ENCODE measurements around the gene ARHGAP6. TPM values are rescaled to one million over a fixed set of nuclear protein-coding genes. Genes with fewer than 3 reads are reported as not detected.
"Not testable (repeated sequence)": the region's sequence is repeated elsewhere in the genome, so short reads cannot be mapped to it uniquely, and the experiment has no call there.

The ARHGAP6 gene
- polyA plus RNA-seq, 5 donors: 17.4 to 25.1 (median 21.4) TPM

DNA sequence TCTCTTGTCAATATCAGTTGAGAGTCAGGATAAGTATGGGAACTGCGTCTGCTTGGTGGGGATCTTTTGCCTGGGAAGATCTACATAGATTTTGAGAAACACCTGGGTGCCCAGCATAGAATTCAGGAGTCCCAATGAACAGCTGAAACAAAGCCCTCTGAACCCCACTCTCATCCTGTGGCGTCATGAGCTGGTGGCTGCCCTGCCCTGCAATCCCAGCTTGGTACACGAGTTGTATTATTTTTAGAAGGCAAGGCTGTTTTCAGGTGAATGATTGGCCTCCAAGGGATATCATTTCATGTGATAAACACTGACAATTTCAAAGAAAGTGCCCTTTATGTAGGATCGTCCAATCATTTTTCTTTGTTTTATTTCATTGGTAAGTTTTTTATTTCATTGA, 493.8 kb downstream of the ARHGAP6 start:
- no peak for DNase-seq

DNA sequence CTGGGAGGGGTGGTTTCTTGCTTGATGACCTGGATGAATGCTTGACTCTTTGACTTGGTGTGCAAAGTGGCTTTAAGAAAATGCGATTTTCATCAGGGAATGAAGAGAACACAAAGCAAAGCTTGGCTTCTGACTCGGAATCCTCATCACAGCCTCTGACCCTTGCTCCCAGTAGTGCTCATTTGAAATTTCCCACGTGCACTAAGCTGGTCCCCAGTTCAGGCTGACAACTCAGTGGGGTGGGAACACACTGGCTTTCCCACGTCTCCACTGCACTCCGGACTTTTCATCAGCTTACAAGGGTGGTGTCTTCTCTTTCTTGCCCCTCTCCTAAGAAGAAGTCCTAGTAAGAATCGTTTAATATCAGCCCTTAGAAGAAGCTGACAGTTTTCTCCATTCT, 501.3 kb downstream of the ARHGAP6 start:
- no peak for DNase-seq

DNA sequence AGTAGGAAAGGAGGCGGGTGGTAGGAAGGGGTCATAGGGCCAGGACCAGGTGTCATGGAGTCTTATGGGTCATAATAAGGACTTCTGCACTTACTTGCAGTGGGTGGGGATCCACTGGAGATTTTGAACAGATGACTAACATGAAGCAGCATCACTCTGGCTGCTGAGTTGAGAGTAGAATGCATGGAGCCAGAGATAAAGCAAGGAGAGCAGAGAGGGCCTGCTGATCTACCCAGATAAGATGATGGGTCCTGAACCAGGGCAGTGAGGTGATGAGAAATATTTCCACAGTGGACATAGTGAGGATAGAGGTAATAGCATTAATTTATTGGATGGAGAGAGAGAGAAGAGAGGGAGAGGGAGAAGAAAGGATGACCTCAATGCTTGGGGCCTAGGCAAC, 506.6 kb downstream of the ARHGAP6 start:
- DNase-seq: no peak

DNA sequence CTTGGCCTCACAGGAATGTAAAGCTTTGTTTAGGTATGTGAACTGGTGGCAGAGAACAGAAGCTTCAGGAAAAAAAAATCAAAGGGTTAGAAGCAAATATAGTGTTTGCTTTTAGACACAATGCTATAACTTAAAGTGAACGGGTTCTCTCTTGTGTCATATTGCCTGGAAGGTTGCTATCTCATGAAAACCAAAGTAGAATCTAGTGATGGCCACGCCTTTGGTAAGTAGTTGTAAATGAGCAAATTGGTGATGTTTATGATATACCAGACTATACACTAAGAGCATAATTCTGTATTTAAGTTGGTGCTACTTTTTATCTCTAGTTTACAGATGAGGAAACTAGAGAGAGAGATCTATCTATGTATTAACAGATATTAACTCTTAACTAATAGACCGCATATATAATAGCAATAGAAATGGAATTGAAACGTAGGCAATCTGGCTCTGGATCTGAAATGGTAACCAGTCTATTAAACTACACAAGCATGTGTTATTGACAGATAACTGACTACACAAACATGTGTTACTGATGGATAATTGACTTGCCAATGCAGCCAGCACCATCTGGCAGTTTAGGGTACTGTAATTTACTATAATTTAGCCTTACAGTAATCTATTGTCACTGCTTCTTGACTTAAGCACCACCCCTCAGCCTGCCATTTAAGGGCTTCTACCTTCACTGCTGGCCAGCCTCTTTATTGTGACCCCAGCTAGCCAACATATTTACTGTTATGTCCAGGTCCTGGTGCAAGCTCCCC, 513.7 kb downstream of the ARHGAP6 start:
- DNase-seq: no peak

DNA sequence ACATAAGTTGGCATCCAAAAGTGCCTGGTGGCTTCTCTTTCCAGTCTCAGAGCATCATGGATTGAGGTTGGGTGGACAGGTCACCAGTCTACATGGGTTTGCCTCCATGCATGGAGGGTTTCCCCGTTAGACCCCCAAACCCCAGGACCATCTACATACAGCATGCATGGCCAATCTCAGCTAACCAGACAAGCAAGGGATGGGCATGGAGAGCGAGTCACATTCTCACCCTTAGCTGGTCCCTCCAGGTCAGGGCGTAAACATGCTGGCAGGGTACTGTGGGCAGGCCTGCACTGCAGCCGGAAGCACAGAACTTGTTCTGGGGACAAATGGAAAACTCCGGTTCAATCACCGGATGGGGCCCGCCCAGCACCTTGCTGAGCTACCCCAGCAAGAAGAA, 517.3 kb downstream of the ARHGAP6 start:
- DNase-seq: no peak

DNA sequence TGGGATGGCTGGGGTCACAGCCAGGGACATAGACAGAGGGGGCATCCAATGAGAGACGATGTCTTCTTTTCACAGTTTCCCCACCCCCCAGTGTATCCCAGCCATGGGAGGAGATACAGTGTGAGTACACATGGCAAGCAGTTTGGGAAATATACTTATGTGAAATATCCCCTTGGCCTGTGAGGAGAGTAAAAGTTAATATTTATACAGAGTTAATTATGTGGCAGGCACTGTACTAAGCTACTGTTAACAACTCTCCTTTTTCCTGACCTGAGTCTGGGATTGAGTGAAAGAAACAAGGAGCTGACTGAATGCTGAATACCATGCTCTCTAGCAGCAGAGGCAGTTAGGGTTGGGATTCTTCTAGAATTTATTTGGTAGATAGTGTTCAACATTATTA, 519.3 kb downstream of the ARHGAP6 start:
- no peak for DNase-seq

DNA sequence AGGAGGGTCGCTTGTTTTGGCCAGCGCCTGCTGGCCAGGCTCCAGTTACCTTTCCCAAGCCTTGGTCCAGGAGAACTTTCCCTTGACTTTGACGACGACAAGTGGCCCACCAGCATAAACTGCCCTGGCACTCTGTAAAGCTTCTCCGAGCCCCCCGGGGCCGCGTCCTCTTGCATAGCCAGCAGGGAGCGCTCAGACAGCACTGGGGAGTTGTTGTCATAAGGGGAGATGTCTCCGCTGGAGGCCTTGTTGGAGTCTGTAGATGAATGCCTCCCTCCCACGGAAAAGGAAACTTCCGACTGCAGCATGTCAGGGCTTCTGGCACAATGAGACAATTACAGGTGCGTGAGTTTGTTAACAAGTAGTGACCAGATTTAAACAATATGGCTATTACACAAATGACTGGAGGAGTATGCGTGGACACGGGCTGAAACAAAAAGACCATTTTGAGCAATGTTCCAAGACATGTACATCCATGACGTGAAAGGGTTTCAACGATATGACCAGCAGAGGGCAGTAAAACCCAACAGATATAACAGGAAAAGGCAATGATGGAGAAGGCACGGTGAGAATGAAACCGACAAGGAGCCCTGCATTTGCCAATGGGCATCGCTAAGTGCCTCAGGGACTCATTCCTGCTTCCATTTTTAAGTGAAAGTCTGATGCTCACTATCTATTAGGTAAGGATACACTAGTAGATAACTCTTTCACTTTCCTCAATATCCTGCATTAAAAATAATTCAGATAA, 521.6 kb downstream of the ARHGAP6 start:
- peak; percentile 58 to 76 for DNase-seq

DNA sequence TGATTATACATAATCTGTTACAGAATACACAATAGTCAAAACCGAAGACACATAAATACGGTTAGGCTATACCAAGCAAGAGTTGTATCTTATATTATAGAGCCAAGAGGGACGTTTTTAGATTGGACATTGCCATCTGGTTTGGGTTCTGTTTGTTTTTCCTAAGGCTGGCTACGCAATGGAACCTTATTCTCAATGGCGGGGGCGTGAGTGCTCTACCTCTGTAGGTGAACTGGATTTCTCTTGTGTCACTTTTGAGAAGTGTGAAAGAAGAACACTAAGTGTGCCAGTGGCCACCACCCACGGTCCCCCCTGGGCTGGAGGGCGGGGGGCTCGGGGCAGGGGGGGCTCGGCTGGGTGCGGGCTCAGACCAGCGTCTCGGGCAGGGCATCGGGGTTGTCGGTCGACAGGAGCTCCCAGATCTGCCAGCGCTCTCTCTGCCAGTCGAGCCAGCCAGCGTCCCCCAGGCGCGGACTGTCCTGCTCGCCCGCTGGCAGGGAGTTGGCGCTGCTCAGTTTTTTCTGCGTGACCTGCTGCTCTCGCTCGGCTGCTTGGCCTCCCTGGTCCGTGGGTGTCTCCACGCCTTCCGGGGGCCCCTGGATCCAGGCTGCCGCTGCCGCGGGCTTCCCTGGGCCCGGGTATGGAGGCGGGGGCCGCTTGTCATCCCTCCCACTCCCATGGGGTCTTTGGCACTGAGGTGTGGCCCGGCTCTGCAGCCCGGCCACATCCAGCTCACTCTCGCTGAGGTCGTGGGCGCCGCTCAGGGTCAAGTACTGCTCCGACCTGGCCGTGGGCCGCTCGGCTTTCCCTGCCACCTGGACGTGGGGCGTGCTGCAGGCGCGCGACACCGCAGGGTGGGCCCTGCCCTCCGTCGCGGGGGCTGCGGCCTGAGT, 527.0 kb downstream of the ARHGAP6 start:
- no peak for DNase-seq

DNA sequence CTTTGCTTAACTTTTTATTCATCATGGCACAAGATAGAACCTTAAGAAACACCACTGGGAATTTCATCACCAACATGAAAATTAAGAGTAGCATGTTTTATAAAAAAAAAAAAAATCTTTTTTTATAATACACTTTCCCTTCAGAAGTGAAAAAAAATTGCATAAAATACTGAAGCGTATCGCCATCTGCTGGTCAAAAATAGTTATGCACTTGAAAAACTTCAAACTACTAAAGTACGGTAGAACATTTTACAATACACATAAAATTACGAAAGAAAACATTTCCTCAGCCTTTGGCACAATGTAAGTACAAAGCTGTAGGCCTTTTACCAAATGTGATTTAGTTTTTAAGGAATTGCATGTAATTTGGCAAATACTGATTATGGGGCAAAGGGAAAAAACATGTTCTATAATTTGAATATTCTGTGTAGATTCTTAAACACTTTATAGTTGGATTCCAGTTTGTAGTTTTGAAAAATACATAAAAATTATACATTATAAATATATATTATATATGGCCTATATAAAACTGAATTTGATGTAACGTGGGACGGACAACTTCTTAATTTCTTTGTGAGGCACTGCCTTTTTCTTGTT, 528.1 kb downstream of the ARHGAP6 start:
- DNase-seq: peak; percentile 47 to 52

DNA sequence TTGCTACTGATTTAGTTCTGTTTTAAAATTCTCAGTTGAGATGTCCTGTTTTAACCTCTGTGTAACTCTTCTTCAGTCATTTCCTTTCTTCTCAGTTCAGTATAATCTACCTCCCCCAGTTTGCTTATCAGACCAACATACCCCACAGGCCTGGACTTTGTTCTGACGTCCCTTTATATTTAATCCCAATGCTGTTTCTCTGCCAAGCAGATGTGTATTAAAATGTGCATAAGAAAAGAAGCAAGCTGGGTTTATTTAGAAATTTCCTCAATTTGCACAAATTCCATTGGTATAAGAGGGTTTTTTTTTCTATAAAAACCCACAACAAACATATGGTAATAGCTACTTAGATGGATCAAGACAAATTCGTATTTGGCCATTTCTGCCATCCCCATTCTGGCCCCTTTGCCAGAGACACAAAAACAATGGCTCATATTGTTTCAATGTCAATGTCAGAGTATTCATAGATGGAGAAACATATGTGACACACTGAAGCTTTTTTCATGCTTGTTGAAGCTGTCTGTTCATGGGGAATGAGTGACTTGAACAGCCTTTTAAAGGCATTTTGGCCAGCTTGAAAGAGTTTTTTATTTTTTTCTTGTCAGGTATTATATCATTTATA, 530.0 kb downstream of the ARHGAP6 start:
- DNase-seq: no peak

DNA sequence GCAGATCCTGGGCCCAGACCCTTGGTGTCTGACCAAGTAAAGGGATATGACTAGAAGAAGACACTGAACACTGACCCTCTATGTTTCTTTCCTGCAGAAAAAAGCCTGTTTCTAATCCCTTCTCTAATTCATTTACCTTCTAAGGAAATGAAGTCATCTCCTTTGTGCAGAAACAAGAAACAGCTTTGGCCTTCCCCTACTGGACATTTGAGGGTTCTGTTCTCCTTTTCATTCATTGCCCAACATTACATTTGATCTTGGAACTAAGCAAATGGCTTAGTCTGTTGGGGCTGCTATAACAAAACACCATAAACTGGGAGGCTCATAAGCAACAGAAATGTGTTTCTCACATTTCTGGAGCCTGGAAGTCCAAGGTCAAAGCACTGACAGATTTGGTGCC, 534.6 kb downstream of the ARHGAP6 start:
- DNase-seq: no peak

DNA sequence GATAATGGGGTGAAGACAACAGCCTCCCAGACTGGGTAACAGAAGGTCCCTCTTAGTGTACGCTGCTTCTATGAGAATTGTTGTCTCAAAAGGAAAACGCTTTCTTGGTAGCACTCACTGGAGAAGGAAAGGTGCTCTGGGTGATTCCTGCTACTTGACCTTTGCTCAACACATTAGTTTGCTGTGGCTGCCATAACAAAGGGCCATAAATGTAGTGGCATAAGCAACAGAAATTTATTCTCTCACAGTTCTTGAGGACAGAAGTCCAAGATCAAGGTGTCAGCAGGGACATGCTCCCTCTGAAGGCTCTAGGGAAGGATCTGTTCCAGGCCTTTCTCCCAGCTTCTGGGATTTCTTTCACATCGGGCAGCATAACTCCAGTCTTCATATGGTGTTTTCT, 535.6 kb downstream of the ARHGAP6 start:
- no peak for DNase-seq

DNA sequence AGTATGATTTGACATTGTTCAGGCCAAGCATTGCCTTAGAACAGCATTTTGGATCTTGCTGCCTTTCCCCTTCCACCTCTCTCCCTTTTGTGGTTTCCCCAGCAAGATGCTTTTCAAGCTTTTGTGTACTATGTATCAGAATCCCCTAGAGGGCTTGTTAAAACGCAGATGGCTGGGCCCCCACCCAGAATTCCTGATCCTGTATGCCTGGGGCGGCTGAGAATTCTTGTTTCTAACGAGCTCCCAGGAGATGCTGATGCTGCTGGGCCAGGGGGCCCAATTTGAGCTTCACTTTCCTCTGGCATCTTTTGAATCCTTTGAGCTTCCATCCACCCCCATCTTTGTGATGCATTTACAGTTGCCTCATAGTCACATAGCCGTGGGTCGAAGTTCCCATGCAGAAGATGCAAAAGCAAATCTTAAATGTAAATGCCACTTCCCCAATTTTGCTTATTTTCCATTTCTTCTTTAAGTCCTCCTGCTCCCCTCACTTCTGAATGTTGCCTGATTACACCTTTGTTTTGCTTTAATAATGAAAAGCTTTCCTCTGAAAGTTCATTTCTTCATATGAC, 536.1 kb downstream of the ARHGAP6 start:
- no peak for DNase-seq

DNA sequence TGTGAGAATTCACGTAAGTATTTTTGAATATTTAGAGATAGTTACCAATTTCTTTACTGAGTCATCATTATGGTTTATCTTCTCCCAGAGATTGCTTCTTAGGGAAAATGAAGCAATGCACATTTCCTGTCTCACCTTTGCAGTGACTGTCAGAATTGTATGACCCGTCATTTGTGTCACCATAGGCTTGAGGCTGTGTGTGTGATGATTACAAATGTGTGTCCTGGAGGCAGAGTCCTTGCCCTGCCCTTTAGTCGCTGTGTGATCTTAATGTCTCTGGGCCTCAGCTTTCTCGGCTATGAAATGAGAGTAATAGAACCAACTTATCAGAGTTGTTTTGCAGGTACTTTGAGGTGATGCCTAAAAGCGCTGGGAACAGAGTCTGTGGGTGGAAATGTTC, 540.7 kb downstream of the ARHGAP6 start:
- no peak for DNase-seq

DNA sequence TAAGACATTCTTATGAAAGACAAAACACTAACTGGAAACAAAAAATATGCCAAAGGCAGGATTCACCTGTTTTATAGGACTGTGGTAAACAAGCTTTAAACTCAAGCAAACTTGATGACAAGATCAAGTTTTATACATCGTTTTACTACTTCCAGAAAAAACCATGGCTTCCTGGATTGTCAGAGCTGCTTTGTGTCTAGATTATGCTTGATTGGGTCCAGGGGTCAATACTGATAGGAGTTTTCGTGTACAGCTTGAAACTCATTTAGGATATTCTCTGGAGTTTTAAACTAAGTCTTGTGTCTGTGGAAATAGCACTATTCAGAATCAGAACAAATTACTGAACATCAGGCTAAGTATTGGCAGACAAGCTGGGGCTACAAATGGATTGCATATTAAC, 541.6 kb downstream of the ARHGAP6 start:
- no peak for DNase-seq

DNA sequence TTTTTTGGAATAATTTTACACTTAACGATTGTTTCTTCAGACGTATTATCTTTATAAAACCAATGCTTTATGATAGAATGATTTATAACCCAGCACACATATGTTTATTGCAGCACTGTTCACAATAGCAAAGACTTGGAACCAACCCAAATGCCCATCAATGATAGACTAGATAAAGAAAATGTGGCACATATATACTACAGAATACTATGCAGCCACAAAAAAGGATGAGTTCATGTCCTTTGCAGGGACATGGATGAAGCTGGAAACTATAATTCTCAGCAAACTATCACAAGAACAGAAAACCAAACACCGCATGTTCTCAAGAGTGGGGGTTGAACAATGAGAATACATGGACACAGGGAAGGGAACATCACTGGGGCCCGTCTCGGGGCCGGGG, 542.6 kb downstream of the ARHGAP6 start:
- DNase-seq: not testable (repeated sequence)

DNA sequence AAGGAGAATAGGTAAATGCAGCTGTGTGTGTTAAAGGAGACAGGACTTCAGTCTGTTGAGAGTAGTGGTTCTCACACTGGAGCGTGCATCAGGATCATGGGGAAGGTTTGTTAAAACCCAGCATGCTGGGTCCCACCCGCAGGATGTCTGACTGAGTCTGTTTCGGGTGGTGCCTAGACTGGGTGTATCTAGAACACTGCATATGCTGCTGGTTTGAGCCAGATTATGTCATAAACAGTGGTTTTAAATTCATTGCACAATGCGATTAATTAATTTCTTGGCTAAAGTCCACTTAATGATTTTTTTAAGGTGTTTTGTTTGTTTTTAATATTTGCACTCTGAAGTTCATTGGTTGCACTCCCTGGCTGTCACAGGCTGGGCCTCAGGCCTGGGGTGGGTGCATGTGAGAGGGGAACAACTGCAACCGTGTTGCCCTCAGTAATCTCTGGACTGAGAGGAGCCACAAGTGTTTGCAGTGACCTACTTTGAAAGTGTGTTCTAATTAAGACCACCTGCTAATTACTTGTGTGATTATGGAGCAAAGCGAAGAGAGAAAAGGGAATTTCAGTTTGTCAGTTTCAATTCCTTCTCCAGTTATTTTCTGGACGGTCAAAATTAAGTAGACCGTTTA, 546.3 kb downstream of the ARHGAP6 start:
- no peak for DNase-seq

DNA sequence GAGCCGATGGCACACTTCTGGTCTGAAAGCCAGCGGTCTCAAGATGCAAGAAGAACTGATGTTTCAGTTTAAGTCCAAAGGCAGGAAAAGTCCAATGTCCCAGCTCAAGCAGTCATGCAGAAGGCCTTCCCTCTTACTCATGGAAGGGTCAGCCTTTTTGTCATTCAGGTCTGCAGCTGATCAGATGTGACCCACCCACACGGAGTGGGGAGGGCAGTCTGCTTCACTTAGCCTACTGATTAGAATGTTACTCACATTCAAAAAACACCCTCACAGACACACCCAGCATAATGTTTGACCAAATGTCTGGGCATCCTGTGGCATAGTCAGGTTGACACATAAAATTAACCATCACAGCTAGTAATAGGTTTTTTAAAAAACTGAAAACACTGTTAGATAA, 548.0 kb downstream of the ARHGAP6 start:
- no peak for DNase-seq

DNA sequence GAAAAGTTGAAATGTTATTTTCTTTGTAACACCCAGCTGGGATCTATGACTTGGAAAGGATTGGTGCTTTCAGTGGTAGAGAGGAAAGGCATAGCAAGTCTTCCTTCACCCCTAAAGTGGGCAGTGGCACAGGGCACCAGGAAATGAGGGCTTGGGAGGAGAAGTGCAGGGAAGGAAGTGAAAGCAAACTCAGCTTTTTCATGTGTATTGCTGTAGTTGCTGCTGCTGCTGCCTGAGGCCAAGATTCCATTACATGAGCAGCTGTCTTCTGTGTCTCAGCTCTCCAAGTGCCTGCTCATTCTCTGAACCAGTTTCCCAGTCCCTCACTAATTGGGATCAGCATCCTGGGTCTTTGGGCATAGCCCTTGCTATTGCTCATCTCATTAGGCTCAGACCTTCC, 552.0 kb downstream of the ARHGAP6 start:
- no peak for DNase-seq

DNA sequence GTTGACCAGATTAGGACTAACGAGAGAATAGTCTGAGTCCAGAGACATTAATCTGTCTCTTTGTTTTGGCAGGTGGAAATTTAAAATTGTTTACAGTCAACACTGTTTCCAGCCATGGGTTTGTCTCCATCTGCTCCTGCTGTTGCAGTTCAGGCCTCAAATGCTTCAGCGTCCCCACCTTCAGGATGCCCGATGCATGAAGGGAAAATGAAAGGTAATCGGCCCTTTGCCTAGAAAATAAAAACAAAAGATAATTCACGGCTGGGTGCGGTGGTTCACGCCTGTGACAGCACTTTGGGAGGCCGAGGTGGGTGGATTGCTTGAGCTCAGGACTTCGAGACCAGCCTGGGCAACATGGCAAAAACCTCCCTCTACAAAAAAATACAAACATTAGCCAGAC, 553.8 kb downstream of the ARHGAP6 start:
- DNase-seq: no peak
